IMR-90 (cell line): Measurements from ENCODE around the gene ATOH8. TPM values are rescaled to one million over a fixed set of nuclear protein-coding genes. Genes with fewer than 3 reads are reported as not detected.

Source experiments
- ATAC-seq: fragments of 200-7000 bp; cut with Tn5 transposase; 2 replicates; pipeline ENCODE4 v1.9.1; 2020; ENCODE audit warnings: low read depth, mild to moderate bottlenecking, moderate library complexity
- BruUV-seq: library from RNA; stranded (reverse); fragments of 400-500 nt; replicated peaks from 2 replicates; lab custom pipeline; 2021; lab: Mats Ljungman, UMichigan
- CTCF ChIA-PET: fragments of 300-600 bp; formaldehyde crosslinking; extraction: SDS; loops from one replicate; lab custom pipeline; 2021; ENCODE audit warnings: antibody characterized with exemption; lab: Yijun Ruan, JAX
- POLR2A ChIA-PET: fragments of 300-600 bp; sonication (Branson Sonifier 250); formaldehyde crosslinking; loops from one replicate; lab custom pipeline; 2022; ENCODE audit warnings: antibody characterized with exemption; ENCODE audit not compliant: unreplicated experiment; lab: Charles Lee
- DNase-seq: peaks from one replicate; pipeline ENCODE4 v3.0.0; 2013
- H2AFZ ChIP-seq: replicated peaks from 2 replicates; pipeline ENCODE3; 2013; ENCODE audit warnings: low read length, mild to moderate bottlenecking; ENCODE audit not compliant: poor library complexity
- H2AK5ac ChIP-seq: 2 replicates; pipeline ENCODE4 v1.6.1; 2013; ENCODE audit warnings: low read depth, low read length, inconsistent platforms
- H2AK9ac ChIP-seq: replicated peaks from 2 replicates; pipeline ENCODE3; 2013; ENCODE audit warnings: mild to moderate bottlenecking, low read depth, low read length, moderate library complexity; ENCODE audit not compliant: poor library complexity
- H2BK120ac ChIP-seq: 2 replicates; pipeline ENCODE4 v1.6.1; 2013; ENCODE audit warnings: low read depth, low read length, inconsistent platforms
- H2BK15ac ChIP-seq: 3 replicates; pipeline ENCODE4 v1.6.1; 2013; ENCODE audit warnings: low read depth, low read length, inconsistent platforms
- H2BK20ac ChIP-seq: 2 replicates; pipeline ENCODE4 v1.6.1; 2013; ENCODE audit warnings: low read depth, mild to moderate bottlenecking, inconsistent platforms, low read length, moderate library complexity
- H2BK5ac ChIP-seq: 2 replicates; pipeline ENCODE4 v1.6.1; 2013; ENCODE audit warnings: mild to moderate bottlenecking, low read depth, low read length, inconsistent platforms; ENCODE audit not compliant: poor library complexity, severe bottlenecking
- H3K14ac ChIP-seq: replicated peaks from 2 replicates; pipeline ENCODE4 v1.6.1; 2013; ENCODE audit warnings: low read depth, low read length, inconsistent platforms
- H3K18ac ChIP-seq: 2 replicates; pipeline ENCODE4 v1.6.1; 2013; ENCODE audit warnings: low read depth, low read length, control low read depth
- H3K23ac ChIP-seq: 2 replicates; pipeline ENCODE4 v1.6.1; 2013; ENCODE audit warnings: low read depth, low read length, inconsistent platforms
- H3K27ac ChIP-seq: 2 replicates; pipeline ENCODE4 v1.5.1; 2013; ENCODE audit warnings: mild to moderate bottlenecking, control low read depth, low read length; ENCODE audit not compliant: insufficient read depth
- H3K27me3 ChIP-seq: 2 replicates; pipeline ENCODE4 v1.6.1; 2013; ENCODE audit warnings: low read length; ENCODE audit not compliant: control insufficient read depth, insufficient read depth
- H3K36me3 ChIP-seq: 2 replicates; pipeline ENCODE4 v1.6.1; 2013; ENCODE audit warnings: low read length, mixed read lengths; ENCODE audit not compliant: control insufficient read depth, insufficient read depth
- H3K4ac ChIP-seq: 2 replicates; pipeline ENCODE4 v1.6.1; 2013; ENCODE audit warnings: low read depth, low read length, inconsistent platforms
- H3K4me1 ChIP-seq: 2 replicates; pipeline ENCODE4 v1.6.1; 2013; ENCODE audit warnings: low read length, mixed read lengths; ENCODE audit not compliant: control insufficient read depth, insufficient read depth
- H3K4me2 ChIP-seq: 2 replicates; pipeline ENCODE4 v1.6.1; 2013; ENCODE audit warnings: low read depth, mild to moderate bottlenecking, control low read depth, low read length, moderate library complexity
- H3K4me3 ChIP-seq: 2 replicates; pipeline ENCODE4 v1.5.1; 2013; ENCODE audit warnings: low read depth, mild to moderate bottlenecking, control low read depth, low read length, moderate library complexity; ENCODE audit not compliant: insufficient read depth
- H3K56ac ChIP-seq: 2 replicates; pipeline ENCODE4 v1.6.1; 2013; ENCODE audit warnings: low read length, inconsistent platforms; ENCODE audit not compliant: insufficient read depth; ENCODE audit errors: extremely low read depth
- H3K79me1 ChIP-seq, 2 experiments: 2 replicates each; pipeline ENCODE4 v1.6.1; 2013; ENCODE audit warnings: low read length in 2 of 2, inconsistent platforms in 1 of 2, low read depth in 1 of 2
- H3K9ac ChIP-seq: 2 replicates; pipeline ENCODE4 v1.6.1; 2013; ENCODE audit warnings: low read depth, low read length, control low read depth
- H3K9me1 ChIP-seq: 2 replicates; pipeline ENCODE4 v1.6.1; 2013; ENCODE audit warnings: low read length, inconsistent platforms; ENCODE audit not compliant: insufficient read depth
- H3K9me3 ChIP-seq: 2 replicates; pipeline ENCODE4 v1.6.1; 2013; ENCODE audit warnings: low read length; ENCODE audit not compliant: control insufficient read depth, insufficient read depth
- H4K20me1 ChIP-seq: 2 replicates; pipeline ENCODE4 v1.6.1; 2013; ENCODE audit warnings: low read length, inconsistent platforms; ENCODE audit not compliant: insufficient read depth
- H4K5ac ChIP-seq: 2 replicates; pipeline ENCODE4 v1.6.1; 2013; ENCODE audit warnings: mild to moderate bottlenecking, low read depth, low read length, control low read depth
- H4K8ac ChIP-seq, 2 experiments: 2 replicates each; pipeline ENCODE4 v1.6.1; 2013; ENCODE audit warnings: low read depth in 2 of 2, low read length in 2 of 2, control low read depth in 1 of 2, inconsistent platforms in 1 of 2
- H4K91ac ChIP-seq: 2 replicates; pipeline ENCODE4 v1.6.1; 2013; ENCODE audit warnings: low read depth, low read length, inconsistent platforms; ENCODE audit not compliant: insufficient read depth
- CEBPB ChIP-seq: IDR thresholded peaks from 2 replicates; pipeline ENCODE4 v1.6.1; 2012; ENCODE audit warnings: low read depth, low read length, improper control_type of control experiment
- FOS ChIP-seq: fragments of 150-350 bp; IDR thresholded peaks from 2 replicates; pipeline ENCODE4 v1.6.1; 2016; ENCODE audit warnings: low read depth, low read length
- MAZ ChIP-seq: IDR thresholded peaks from 2 replicates; pipeline ENCODE4 v1.6.1; 2012; ENCODE audit warnings: low read depth, mild to moderate bottlenecking, low read length, improper control_type of control experiment, moderate library complexity, borderline replicate concordance
- RCOR1 ChIP-seq: IDR thresholded peaks from 2 replicates; pipeline ENCODE4 v1.6.1; 2012; ENCODE audit warnings: mild to moderate bottlenecking, low read length, improper control_type of control experiment; ENCODE audit not compliant: insufficient replicate concordance
- USF2 ChIP-seq: fragments of 150-350 bp; IDR thresholded peaks from 2 replicates; pipeline ENCODE4 v1.6.1; 2017; ENCODE audit warnings: mild to moderate bottlenecking, antibody characterized with exemption, low read length, low read depth
- WGBS, 2 experiments: methylation state at CpG; one replicate each; pipeline versions ENCODE4 v1.1.5 to v1.1.7; 2013; ENCODE audit warnings: missing lambda C conversion rate in 2 of 2; ENCODE audit not compliant: insufficient read length in 1 of 2; ENCODE audit errors: extremely low coverage in 2 of 2; 5-methylcytosine and 5-hydroxymethylcytosine counted together
- dilution Hi-C: fragments of 300-500 bp; cut with HindIII; formaldehyde crosslinking; loops from one replicate; pipeline ENCODE4 v1.14.3; 2018; ENCODE audit warnings: low sequenced_read_pairs; ENCODE audit not compliant: unreplicated experiment
- in situ Hi-C: fragments of 300-500 bp; cut with MboI; formaldehyde crosslinking; loops from 3 replicates; pipeline ENCODE4 v1.14.3; 2019; ENCODE audit warnings: low sequenced_read_pairs, inconsistent platforms, mixed read lengths
- intact Hi-C: fragments of 100-400 bp; cut with micrococcal nuclease; formaldehyde crosslinking; loops from 2 replicates; pipeline ENCODE4 v1.10.0; 2022
- polyA plus RNA-seq, 3 experiments: library from polyadenylated mRNA; depleted of rRNA; stranded (reverse); fragments of >200 nt; gene quantifications; 2 replicates each; pipeline ENCODE4 v1.2.3, GENCODE V29; 2012; ENCODE audit warnings: low replicate concordance in 1 of 3
- total RNA-seq: library from RNA; depleted of rRNA; stranded (reverse); fragments of >200 nt; gene quantifications from 2 replicates; pipeline ENCODE4 v1.2.3, GENCODE V29; 2012
- TF ChIP-seq, protein P1 (sequence below): fragments of 150-350 bp; IDR thresholded peaks from 2 replicates; pipeline ENCODE4 v1.6.1; 2016; ENCODE audit warnings: low read depth, mild to moderate bottlenecking, low read length, moderate library complexity, borderline replicate concordance
- TF ChIP-seq, protein P2 (sequence below): conservative IDR thresholded peaks from 2 replicates; pipeline ENCODE4 v1.5.1; 2012; ENCODE audit warnings: mild to moderate bottlenecking, low read depth, low read length, improper control_type of control experiment

Gene ATOH8
- total and polyA plus RNA-seq, 2 of the 4 experiments (the other 2 are of a cell fraction) = 7.9 to 9.0 TPM

GRCh38 chr2:85758361-85759256 lies 4.8 kb downstream of the ATOH8 start:
- H3K4me3 ChIP-seq = no peak overlapping the region
- no peak overlapping the region; the same call in 1 of the 2 replicates for H3K9ac ChIP-seq
- H2AK9ac ChIP-seq = peak overlapping the region; percentile 9
- no peak overlapping the region for H3K56ac ChIP-seq
- peak overlapping the region; percentile 64; the same call in 1 of the 2 replicates for H2AK5ac ChIP-seq
- no peak overlapping the region for H2BK20ac ChIP-seq
- no peak overlapping the region for H4K5ac ChIP-seq
- H3K4me2 ChIP-seq = no peak overlapping the region
- ChIA-PET POLR2A (no interaction called here), CTCF (no interaction called here)
- peaks cover 52% of the 10 kb centered on the region for H4K20me1 ChIP-seq
- ATAC-seq (no peak), DNase-seq (no peak)
- TF ChIP-seq MAZ = no peak
- TF ChIP-seq, protein P1, sequence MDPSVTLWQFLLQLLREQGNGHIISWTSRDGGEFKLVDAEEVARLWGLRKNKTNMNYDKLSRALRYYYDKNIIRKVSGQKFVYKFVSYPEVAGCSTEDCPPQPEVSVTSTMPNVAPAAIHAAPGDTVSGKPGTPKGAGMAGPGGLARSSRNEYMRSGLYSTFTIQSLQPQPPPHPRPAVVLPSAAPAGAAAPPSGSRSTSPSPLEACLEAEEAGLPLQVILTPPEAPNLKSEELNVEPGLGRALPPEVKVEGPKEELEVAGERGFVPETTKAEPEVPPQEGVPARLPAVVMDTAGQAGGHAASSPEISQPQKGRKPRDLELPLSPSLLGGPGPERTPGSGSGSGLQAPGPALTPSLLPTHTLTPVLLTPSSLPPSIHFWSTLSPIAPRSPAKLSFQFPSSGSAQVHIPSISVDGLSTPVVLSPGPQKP = no peak
- TF ChIP-seq RCOR1 = no peak
- no peak for TF ChIP-seq USF2
- TF ChIP-seq, protein P2, sequence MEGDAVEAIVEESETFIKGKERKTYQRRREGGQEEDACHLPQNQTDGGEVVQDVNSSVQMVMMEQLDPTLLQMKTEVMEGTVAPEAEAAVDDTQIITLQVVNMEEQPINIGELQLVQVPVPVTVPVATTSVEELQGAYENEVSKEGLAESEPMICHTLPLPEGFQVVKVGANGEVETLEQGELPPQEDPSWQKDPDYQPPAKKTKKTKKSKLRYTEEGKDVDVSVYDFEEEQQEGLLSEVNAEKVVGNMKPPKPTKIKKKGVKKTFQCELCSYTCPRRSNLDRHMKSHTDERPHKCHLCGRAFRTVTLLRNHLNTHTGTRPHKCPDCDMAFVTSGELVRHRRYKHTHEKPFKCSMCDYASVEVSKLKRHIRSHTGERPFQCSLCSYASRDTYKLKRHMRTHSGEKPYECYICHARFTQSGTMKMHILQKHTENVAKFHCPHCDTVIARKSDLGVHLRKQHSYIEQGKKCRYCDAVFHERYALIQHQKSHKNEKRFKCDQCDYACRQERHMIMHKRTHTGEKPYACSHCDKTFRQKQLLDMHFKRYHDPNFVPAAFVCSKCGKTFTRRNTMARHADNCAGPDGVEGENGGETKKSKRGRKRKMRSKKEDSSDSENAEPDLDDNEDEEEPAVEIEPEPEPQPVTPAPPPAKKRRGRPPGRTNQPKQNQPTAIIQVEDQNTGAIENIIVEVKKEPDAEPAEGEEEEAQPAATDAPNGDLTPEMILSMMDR = no peak
- no peak for TF ChIP-seq FOS
- TF ChIP-seq CEBPB = no peak
- H3K36me3 ChIP-seq = peaks cover 18% of the 10 kb centered on the region
- intact Hi-C loops (loop anchor here (10.0 kb wide), 1 partner anchor 326 kb away; no protein-coding TSS in a partner anchor), dilution Hi-C loops (no loop called here), in situ Hi-C loops (no loop called here)
- no peak overlapping the region for H3K23ac ChIP-seq
- no peak overlapping the region for H4K8ac ChIP-seq
- no peaks in the 10 kb centered on the region for H3K9me3 ChIP-seq
- peak overlapping the region; percentile 46; the same call in 1 of the 2 replicates for H2BK120ac ChIP-seq
- H4K91ac ChIP-seq = no peak overlapping the region; the same call in 1 of the 2 replicates
- H2BK5ac ChIP-seq = no peak overlapping the region
- peak overlapping the region; percentile 15 for H2AFZ ChIP-seq
- peaks cover 13 to 89% of the 10 kb centered on the region in 2 experiments; a peak in 3 of 4 replicates for H3K79me1 ChIP-seq
- H3K4ac ChIP-seq = peak overlapping the region; percentile 29; the same call in 1 of the 2 replicates
- peaks cover 11% of the 10 kb centered on the region; the same call in 1 of the 2 replicates for H3K9me1 ChIP-seq
- no peak overlapping the region for H3K27ac ChIP-seq
- H3K18ac ChIP-seq = no peak overlapping the region
- no peak overlapping the region for H2BK15ac ChIP-seq
- 88% methylated on average over 10 of the region's 19 CpGs; no CpG with 5 or more reads in 1 of the 2 experiments for WGBS, 2 experiments
- BruUV-seq = no TSS peak
- no peaks in the 10 kb centered on the region for H3K27me3 ChIP-seq
- H3K4me1 ChIP-seq = peaks cover 25% of the 10 kb centered on the region
- H3K14ac ChIP-seq = no peak overlapping the region
